C4-2B (cell line): ENCODE results near the gene PGM1.

ENCODE experiments used
- CTCF ChIP-seq: fragments of 450-650 bp; conservative IDR thresholded peaks from 2 replicates; pipeline ENCODE4 v1.5.1; 2017; ENCODE audit warnings: mild to moderate bottlenecking
- ZFX ChIP-seq: fragments of 450-650 bp; IDR thresholded peaks from 2 replicates; pipeline ENCODE4 v1.6.1; 2017

- TF ChIP-seq CTCF, result no peak
- TF ChIP-seq ZFX, result no peak
Observed at GRCh38 chr1:63599799-63600198, 6.6 kb downstream of the PGM1 start.
